Amniotic stem cell (primary cell): ENCODE data around the gene CLCN2.
A peak's percentile ranks its signal among the peaks of the same experiment; 100 is the strongest.
"Not testable (repeated sequence)": the region's sequence is repeated elsewhere in the genome, so short reads cannot be mapped to it uniquely, and the experiment has no call there.

ENCODE experiments used
- DNase-seq: peaks from one replicate; lab custom pipeline; 2025; lab: John Stamatoyannopoulos, UW

CLCN2 gene

DNA sequence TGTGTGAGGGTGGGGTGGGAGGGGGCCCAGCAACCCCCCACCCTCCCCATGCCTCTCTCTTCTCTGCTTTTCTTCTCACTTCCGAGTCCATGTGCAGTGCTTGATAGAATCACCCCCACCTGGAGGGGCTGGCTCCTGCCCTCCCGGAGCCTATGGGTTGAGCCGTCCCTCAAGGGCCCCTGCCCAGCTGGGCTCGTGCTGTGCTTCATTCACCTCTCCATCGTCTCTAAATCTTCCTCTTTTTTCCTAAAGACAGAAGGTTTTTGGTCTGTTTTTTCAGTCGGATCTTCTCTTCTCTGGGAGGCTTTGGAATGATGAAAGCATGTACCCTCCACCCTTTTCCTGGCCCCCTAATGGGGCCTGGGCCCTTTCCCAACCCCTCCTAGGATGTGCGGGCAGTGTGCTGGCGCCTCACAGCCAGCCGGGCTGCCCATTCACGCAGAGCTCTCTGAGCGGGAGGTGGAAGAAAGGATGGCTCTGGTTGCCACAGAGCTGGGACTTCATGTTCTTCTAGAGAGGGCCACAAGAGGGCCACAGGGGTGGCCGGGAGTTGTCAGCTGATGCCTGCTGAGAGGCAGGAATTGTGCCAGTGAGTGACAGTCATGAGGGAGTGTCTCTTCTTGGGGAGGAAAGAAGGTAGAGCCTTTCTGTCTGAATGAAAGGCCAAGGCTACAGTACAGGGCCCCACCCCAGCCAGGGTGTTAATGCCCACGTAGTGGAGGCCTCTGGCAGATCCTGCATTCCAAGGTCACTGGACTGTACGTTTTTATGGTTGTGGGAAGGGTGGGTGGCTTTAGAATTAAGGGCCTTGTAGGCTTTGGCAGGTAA is 15.9 kb downstream of the CLCN2 start:
- DNase-seq: no peak

DNA sequence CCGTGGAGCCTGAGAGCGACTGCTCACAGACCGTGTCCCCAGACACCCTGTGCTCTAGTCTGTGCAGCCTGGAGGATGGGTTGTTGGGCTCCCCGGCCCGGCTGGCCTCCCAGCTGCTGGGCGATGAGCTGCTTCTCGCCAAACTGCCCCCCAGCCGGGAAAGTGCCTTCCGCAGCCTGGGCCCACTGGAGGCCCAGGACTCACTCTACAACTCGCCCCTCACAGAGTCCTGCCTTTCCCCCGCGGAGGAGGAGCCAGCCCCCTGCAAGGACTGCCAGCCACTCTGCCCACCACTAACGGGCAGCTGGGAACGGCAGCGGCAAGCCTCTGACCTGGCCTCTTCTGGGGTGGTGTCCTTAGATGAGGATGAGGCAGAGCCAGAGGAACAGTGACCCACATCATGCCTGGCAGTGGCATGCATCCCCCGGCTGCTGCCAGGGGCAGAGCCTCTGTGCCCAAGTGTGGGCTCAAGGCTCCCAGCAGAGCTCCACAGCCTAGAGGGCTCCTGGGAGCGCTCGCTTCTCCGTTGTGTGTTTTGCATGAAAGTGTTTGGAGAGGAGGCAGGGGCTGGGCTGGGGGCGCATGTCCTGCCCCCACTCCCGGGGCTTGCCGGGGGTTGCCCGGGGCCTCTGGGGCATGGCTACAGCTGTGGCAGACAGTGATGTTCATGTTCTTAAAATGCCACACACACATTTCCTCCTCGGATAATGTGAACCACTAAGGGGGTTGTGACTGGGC is 16.7 kb downstream of the CLCN2 start:
- DNase-seq: no peak

DNA sequence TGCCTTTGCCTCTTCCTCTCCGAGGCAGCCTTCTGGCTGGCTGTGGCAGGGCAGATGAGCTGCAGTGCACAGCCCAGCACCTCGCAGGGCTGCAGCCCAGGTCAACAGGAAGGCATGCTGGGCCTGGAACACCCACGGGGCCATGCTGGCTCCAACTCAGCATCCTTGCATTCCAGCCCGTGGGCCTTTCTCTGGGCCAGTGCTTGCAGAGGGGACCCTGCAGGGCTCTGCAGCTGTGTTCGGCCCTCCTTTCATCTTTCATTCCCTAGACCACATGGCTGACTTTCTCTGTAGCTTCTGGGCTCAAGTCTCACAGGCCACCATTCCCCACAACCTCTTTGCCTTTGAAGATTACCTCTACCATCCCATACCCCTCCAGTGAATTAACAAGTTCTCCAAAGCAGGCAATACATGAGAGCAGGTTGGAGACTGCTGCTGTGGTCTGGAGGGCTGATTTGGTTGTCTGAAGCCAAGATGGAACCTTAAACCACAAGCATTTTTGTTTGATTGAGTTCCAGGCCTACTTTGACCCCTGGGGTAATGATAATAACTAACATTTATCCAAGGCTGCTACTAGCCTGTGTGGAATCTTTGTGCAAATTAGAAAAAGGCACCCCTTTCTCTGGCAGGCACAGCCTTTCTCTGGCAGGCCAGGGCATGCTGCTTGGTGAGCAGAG is 18.1 kb downstream of the CLCN2 start:
- no peak for DNase-seq

DNA sequence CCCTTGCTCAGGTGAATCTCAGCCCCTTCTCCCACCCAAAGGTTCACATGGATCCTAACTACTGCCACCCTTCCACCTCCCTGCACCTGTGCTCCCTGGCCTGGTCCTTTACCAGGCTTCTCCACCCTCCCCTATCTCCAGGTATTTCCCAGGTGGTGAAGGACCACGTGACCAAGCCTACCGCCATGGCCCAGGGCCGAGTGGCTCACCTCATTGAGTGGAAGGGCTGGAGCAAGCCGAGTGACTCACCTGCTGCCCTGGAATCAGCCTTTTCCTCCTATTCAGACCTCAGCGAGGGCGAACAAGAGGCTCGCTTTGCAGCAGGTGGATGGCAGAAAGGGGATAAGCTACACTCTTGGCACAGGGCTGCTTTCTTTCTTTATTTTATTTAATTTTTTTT is 19.5 kb downstream of the CLCN2 start:
- no peak for DNase-seq

DNA sequence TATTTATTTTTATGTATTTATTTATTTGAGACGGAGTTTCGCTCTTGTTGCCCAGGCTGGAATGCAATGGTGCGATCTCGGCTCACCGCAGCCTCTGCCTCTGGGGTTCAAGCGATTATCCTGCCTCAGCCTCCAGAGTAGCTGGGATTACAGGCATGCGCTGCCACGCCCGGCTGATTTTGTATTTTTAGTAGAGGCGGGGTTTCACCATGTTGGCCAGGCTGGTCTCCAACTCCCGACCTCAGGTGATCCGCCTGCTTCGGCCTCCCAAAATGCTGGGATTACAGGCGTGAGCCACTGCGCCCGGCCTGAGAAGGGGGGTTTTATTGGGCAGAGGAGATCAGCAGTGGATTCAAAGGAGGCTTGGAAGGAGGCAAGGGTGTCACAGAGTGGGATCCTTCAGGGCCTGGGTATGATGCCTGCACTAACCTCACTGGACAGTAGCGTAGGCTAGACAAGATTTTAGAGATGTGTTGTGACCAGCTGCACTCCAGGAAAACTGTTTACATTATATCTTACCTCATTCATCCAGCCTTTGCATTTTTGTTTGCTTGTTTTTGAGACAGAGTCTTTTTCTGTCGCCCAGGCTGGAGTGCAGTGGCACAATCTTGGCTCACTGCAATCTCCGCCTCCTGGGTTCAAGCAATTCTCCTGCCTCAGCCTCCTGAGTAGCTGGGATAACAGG is 21.8 kb downstream of the CLCN2 start:
- DNase-seq: not testable (repeated sequence)

DNA sequence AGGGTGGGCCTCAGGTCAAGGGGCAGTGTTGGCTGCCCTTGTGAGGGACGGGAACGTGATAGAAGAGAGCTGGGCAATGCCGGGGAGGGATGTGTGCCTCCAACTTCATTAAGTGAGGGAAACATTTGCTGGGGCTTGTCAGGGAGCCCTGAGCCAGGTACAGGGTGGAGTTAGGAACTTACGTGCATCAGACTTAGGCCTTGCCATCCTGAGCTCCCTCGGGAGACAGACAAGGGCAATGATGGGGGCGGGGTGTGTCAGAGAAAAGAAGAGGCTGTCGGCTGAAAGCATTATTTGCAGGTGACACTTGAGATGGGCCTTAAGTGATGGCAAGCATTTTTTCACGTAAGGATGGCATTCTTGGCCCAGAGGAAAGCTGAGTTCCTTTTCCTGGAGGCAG is 22.4 kb downstream of the CLCN2 start:
- no peak for DNase-seq

DNA sequence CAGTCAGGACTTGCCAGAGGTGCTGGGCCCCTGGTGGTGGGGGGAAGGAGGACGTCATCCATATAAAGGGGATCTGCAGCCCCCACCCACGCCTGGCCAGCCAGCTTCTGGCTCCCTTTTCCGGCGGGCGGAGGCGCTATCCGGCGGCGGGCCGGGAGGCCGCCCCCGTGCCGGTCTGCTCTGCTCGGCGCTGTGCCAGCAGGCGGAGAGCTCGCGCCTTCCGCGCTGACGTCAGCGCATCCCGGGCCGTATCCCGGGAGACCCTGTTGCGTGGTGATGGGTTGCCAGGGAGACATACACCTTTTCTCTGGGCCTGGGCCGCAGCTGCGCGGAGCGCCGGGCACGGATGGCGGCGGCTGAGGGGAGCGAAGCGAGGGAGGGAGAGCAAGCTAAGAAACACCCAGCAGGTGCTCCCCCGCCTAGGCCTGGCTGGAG is 22.9 kb downstream of the CLCN2 start:
- DNase-seq: no peak

DNA sequence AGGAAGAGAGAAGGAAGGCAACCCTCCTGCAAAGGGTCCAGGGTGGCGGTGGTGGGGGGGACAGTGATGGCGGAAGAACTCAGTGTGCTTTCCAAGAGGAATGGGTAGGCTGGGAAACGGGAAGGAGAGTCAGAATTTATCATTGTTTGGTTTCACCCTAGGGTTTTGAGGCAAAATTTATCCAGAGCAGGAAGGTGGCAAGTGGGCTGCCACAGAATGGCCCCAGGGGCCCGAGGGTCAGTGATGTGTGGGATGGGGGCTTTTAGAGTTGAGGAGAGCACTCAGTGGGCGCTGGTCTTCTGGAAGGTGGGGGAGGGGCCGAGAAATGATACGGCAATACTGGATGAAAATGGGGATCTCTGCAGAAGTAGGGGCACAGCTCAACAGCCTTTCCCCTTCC is 23.4 kb downstream of the CLCN2 start:
- DNase-seq: no peak

DNA sequence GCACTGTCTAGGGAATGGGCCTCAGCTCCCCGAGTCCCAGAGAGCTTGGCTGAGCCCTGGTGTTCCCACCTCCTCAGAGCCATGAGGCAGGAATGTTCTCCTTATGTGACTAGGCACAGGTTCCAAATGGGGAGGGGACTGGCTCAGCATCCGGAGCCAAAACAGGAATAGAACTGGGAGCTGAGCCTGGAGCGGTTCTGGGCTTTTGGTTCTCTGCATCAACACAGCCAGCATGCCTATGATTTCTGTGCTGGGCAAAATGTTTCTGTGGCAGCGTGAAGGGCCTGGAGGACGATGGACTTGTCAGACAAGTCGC is 24.0 kb downstream of the CLCN2 start, which contains the start of gene FAM131A:
TSS of gene FAM131A (plus strand) at position 202 of the 316 bp plus-strand sequence. CDS start at position 233, 31 bp downstream.
- no peak for DNase-seq

DNA sequence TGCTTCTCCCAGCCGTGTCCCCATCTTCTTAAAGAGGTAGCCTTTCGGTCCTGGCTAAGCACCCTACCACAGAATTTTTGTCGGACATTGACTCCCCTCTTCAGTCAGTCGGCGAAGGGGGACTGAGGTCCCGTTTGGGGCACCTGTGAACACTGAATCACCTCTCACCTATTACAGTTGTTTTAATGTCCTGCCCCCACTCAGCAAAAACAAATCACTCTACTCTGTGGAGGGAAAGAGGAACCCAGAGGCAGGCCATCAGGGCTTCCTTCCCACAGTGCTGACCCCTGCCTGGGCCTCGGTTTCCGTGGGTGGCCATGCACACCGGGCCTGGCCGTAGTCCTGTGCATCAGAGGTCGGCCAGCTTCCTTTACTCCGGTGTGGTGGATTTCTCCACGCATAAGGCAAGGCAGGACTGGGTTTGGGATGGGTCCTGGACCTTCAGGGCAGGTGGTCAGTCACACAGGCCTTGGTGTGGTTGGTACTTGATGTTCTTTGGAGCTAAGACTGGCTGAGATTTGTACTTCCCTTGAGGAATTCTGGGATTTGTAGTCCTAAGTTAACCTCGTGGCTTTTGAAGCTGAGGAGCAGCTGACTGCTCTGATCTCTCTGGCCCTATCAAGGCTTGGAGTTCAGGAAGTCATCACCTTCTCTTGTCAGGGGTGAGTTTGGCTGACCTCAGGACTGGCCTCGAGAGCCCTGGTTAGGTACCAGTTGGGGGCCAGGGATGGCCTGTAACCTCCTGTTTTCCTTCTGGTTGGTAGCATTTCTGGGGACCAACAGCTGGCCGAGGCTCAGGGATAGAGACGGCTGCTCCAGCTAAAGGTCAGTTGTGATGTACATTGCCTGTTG is 24.6 kb downstream of the CLCN2 start:
- no peak for DNase-seq

DNA sequence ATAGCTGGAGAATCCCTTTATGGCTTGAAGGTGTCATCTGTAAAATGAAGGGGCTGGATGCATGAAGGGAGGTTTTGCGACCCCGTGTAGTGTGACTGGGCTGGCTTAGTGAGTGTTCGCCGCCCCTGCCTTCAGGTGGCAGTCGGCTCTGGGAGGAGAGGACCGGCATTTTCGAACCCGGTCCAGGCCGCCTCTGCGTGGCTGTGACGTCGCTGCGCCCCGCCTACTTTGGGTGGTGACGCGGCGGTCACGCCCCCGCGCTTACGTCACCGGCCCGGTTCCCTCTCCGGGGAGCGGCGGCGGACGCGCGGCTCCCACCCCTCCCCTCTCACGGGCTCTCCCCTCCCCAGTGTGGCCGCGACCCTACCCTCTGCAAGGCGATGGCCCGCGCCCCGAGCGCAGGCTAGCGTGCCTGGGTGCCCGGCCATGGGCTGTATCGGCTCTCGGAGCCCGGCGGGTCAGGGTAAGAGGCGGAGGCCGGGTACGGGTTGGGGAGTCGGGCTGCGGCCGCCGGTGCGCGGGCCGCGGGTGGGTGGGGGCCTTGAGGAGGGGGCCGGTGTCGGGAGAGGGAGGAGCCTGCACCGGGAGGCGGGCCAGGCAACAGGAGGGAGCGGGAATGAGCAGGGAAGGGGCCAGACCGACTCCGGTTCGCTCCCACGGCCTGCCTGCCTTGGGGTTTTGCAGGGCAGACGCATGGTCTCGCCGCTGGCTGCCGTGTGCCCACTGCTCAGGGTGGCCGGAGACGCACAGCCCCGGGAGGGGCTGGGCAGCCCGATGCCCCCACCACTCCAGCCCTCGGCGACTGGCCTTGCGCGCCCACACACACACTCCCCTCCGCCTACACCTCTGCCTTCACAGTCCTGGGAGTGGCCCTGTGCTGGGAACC is 25.5 kb downstream of the CLCN2 start:
- peak; percentile 51 for DNase-seq

DNA sequence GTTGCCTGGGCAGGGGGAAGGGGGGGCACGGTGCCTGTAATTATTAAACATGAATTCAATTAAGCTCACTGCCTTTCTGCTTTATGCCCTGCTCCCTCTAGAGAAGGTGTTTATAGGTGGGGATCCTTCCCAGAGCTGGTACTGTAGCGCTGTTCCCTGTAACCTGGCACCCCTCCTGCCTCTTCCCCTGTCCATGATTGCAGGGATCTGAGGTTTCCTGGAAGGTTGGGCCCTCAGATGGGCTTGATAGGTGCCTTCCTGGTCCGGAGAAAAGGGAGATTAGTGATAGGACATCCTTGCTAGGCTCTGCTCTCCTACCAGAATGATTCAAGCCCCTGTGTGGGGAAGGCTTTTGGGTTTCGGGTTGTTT is 26.1 kb downstream of the CLCN2 start:
- no peak for DNase-seq

DNA sequence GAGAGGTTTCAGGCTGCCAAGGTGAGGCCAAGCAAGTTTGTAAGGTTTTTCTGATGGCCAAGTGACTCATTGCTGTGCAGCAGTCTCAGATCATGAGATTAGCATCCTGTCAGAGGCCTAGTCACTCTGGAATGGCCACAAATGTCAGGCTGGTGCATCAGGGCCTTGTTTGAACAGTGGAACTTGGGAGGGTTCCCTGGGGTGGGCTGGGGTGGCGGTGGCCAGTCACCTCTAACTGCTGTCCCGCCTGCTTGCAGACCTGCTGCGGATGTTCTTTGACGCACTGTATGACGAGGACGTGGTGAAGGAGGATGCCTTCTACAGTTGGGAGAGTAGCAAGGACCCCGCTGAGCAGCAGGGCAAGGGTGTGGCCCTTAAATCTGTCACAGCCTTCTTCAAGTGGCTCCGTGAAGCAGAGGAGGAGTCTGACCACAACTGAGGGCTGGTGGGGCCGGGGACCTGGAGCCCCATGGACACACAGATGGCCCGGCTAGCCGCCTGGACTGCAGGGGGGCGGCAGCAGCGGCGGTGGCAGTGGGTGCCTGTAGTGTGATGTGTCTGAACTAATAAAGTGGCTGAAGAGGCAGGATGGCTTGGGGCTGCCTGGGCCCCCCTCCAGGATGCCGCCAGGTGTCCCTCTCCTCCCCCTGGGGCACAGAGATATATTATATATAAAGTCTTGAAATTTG is 26.8 kb downstream of the CLCN2 start:
- DNase-seq: no peak

DNA sequence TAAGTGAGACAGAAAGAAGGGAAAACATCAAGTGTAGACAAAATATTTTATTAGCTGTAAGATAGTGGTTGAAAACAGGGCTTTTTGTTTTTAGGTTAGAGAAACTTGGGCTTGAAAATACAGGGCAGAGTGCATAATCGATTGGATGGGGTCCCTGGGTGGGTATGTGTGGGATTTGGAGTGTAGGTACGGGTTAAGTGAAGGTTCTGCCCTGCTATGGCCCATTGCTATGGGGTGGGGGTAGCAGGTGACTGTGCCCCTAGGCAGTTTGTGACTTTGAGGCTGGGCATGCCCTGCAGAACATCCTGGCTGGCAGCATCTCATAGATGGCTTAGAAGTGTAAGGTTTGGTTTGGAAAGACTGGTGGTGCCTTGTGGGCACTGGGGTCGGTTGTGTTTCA is 27.7 kb downstream of the CLCN2 start:
- DNase-seq: no peak

DNA sequence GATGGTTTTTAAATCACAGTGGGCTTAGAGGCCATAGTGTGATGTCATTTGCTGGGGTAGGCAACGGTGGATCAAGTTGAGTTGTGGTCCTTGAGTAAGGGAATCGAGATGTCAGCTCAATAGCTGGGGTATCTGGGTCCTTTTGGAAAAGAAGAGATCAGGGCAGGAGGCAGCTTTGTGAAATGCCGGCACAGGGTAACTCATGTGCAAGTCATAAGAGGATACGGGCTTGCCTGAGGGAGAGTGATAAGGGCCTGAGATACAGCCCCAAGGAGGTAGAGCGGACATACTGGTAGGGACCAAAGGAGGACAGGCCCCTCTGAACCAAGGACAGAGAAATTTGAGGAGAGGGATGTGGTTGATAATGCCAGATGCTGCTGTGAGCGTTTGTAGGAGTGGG is 28.2 kb downstream of the CLCN2 start:
- no peak for DNase-seq

DNA sequence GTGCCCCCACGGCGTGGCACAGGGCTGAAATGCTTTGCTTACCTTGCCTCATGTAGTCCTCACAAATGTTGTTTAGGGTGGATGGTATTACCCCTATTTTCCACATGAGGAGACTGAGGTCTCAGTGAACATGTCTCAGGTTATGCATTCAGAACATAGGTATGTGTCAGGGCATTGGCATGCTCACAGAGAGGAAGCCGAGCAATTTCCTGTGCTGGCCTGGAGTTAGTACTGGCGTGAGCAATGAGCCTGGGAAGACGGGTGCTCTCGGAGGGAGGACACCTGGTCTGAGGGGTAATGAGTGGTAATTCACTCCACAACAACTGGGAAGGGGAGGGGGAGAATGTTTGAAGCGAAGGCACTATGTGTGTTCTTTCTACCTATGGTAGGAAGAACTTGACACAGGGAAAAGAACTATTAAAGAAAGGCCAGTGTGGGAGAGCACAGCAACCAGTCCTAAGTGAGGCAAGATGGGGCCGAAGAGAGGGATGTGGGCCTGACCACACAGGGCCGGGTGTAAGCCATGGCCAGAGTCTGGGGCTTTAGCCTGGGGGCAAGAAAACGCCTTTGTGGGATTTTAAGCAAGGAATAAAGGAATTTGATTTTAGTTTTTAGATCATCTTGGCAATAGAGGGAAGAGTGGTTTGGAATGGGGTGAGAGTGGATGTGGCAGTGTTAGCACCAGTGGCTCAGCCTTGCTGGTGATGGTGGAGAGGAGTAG is 28.9 kb downstream of the CLCN2 start:
- peak; percentile 82 for DNase-seq

DNA sequence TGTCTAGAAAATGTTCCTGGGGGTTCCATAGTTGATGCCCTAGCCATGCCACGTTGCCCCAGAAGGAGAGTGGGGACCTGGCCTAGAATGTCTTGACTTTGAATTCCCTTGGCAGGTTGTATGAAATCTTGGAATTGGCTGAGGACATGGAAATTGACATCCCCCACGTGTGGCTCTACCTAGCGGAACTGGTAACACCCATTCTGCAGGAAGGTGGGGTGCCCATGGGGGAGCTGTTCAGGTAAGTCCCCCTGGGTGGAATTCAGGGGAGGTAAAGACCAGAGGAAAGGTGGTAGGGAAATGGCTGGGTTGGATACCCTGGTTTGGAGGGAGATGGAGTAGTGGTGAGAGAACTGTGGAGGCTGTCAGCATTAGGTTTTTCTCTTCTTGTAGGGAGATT is 32.9 kb downstream of the CLCN2 start:
- no peak for DNase-seq

DNA sequence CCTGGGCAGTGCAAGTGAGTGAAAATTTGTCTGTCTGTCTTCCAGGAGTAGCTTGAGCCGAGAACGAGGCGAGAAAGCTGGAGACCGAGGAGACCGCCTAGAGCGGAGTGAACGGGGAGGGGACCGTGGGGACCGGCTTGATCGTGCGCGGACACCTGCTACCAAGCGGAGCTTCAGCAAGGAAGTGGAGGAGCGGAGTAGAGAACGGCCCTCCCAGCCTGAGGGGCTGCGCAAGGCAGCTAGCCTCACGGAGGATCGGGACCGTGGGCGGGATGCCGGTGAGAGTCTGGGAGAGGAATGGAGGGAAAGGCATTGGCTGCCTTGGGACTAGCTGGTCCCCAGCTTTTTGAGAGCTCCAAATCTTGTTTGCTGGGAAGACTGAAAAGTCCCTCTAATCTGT is 34.2 kb downstream of the CLCN2 start:
- DNase-seq: no peak

DNA sequence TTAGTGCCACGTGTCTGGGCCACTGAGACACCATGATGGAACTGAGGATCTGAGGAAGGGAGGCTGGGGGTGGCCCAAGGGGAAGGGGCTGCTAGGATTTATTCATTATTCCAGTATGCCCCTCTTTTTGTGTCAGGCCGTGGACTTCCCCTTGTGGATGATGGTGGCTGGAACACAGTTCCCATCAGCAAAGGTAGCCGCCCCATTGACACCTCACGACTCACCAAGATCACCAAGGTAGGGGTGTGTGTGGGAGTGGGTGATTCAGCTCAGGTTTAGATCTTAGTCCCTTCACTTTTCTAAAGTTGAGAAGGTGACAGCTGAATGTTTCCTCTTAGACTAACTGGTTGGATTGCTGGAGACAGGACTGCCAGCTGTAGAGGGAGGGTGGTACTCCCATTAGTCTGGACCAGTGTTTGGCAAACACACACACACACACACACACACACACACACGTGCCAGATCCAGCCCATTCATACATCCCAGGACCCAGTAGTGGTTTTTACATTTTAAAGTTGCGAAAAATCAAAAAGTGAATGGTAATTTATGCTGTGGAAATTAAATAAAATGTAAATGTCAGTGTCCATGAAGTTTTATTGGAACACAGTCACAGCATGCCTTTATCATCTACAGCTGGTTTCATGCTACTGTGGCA is 35.6 kb downstream of the CLCN2 start:
- no peak for DNase-seq
